H1 (cell line): ENCODE results near the gene NLRC5. TPM values are rescaled to one million over a fixed set of nuclear protein-coding genes. Genes with fewer than 3 reads are reported as not detected.

Experiments used
- CREB1 ChIP-seq: IDR thresholded peaks from 2 replicates; pipeline ENCODE4 v1.6.1; 2012; ENCODE audit warnings: inconsistent platforms
- CTBP2 ChIP-seq: IDR thresholded peaks from 2 replicates; pipeline ENCODE4 v1.7.0; 2011; ENCODE audit warnings: borderline replicate concordance, mild to moderate bottlenecking, moderate library complexity, mixed read lengths, low read length; ENCODE audit not compliant: insufficient read depth, insufficient read length
- SUZ12 ChIP-seq: fragments of 200-600 bp; sonication (generic); IDR thresholded peaks from 2 replicates; pipeline ENCODE4 v1.6.1; 2012; ENCODE audit warnings: mild to moderate bottlenecking, inconsistent platforms, low read length, moderate library complexity, mixed read lengths
- TAF7 ChIP-seq: optimal IDR thresholded peaks from 2 replicates; pipeline ENCODE3; 2011; ENCODE audit warnings: low read depth, mild to moderate bottlenecking, inconsistent platforms, low read length, moderate library complexity, borderline replicate concordance
- ZNF274 ChIP-seq: IDR thresholded peaks from 2 replicates; pipeline ENCODE4 v1.7.0; 2012; ENCODE audit warnings: low read length, borderline replicate concordance; ENCODE audit errors: extremely low read depth
- polyA plus RNA-seq, 7 experiments: library from polyadenylated mRNA; depleted of rRNA in 3 of 7; stranded (reverse) in 5 of 7; unstranded in 2 of 7; fragments of >200 nt in 5 of 7; fragments of 200-250 nt in 2 of 7; gene quantifications; 1 replicate in 5 of 7; 2 replicates in 1 of 7; 4 replicates in 1 of 7; pipeline versions ENCODE4 v1.2.1 to v1.2.3, GENCODE V29; 2011 to 2013; ENCODE audit warnings: missing spikeins in 2 of 7, mixed read lengths in 2 of 7
- total RNA-seq: library from RNA; stranded (reverse); fragmentation: NEBNext Ultra II Directional; extraction: Animal tissue kit (Norgen Biotek cat#: 25700); gene quantifications from 2 replicates; pipeline ENCODE4 v1.2.1, GENCODE V29; 2021
- TF ChIP-seq, protein P1 (sequence below): IDR thresholded peaks from 2 replicates; pipeline ENCODE4 v1.6.1; 2011; ENCODE audit warnings: low read length, improper control_type of control experiment
- TF ChIP-seq, protein P2 (sequence below): IDR thresholded peaks from 2 replicates; pipeline ENCODE4 v1.6.1; 2011; ENCODE audit warnings: low read depth, mild to moderate bottlenecking, low read length; ENCODE audit not compliant: insufficient read depth

The NLRC5 gene
- total and polyA plus RNA-seq, 2 of the 8 experiments (the other 6 are each of a cell fraction or from before 2014, with no cell fraction given): 2.2 to 3.2 TPM

DNA sequence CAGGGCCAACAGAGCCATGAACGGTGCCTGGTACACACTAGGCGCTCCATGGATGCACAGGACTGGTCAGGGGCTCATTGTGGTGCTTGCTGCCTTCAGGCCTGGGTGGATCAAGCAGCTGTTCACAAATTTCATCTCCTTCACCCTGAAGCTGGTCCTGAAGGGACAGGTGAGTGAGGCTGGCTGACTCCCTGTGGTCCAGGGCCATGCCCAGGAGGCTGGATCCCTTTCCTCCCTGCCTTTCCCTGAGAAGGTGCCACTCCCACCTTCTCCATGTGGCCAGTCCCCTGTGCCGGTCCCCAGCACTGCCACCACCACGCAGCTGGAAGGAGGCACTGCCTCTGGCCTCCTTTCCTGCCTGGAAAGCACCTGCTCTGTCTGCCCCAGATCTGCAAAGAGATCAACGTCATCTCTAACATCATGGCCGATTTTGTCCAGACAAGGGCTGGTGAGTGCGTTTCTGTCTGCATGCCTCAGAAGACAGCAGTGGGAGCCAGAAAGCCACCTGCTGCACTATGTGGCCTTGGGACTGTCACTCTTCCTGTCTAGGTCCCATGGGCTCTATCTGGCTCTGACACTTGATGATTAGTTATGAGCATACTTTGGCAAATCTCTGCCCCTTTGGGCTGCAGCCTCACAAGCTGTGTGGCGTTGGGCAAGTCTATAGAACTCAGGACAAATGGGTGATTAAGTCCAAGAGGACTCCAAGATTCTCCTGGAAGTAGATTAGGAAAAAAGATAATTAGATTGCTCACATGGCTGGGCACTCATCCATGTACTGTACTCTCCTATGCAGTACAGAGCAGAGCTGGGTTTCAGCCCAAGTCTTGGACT, 18.2 kb upstream of the NLRC5 start (continued):
- TF ChIP-seq TAF7: no peak
- TF ChIP-seq, protein P1, sequence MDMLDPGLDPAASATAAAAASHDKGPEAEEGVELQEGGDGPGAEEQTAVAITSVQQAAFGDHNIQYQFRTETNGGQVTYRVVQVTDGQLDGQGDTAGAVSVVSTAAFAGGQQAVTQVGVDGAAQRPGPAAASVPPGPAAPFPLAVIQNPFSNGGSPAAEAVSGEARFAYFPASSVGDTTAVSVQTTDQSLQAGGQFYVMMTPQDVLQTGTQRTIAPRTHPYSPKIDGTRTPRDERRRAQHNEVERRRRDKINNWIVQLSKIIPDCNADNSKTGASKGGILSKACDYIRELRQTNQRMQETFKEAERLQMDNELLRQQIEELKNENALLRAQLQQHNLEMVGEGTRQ: no peak
- no peak for TF ChIP-seq SUZ12
- TF ChIP-seq CREB1: no peak
- TF ChIP-seq, protein P2, sequence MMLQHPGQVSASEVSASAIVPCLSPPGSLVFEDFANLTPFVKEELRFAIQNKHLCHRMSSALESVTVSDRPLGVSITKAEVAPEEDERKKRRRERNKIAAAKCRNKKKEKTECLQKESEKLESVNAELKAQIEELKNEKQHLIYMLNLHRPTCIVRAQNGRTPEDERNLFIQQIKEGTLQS: no peak
- TF ChIP-seq CTBP2: no peak
- no peak for TF ChIP-seq ZNF274
